ENCODE results near the gene PXMP2.

- TF ChIP-seq CTCF (IDR thresholded peaks at IDR 0.05): no peak
- no peak for TF ChIP-seq POLR2A (IDR thresholded peaks at IDR 0.05)
Observed at GRCh38 chr12:132641811-132642650, 45.4 kb upstream of the PXMP2 start.

Data from thyroid gland (tissue), 4 donors.